Mesendoderm (in vitro differentiated cells): ENCODE data around the gene UPK1B.

Experiments
- DNase-seq: peaks from one replicate; pipeline ENCODE4 v3.0.0; 2013
- H2AK5ac ChIP-seq: 2 replicates; pipeline ENCODE4 v1.6.1; 2013; ENCODE audit warnings: low read length, inconsistent platforms
- H2BK120ac ChIP-seq: 2 replicates; pipeline ENCODE4 v1.6.1; 2013; ENCODE audit warnings: low read depth, mild to moderate bottlenecking, low read length, moderate library complexity, mixed read lengths
- H2BK15ac ChIP-seq: replicated peaks from 2 replicates; pipeline ENCODE4 v1.6.1; 2013; ENCODE audit warnings: low read depth, mild to moderate bottlenecking, moderate library complexity
- H2BK5ac ChIP-seq: 2 replicates; pipeline ENCODE4 v1.6.1; 2013; ENCODE audit warnings: low read length, inconsistent platforms
- H3K18ac ChIP-seq: 2 replicates; pipeline ENCODE4 v1.6.1; 2013; ENCODE audit warnings: mild to moderate bottlenecking, low read length, mixed read lengths
- H3K23ac ChIP-seq: one replicate; pipeline ENCODE4 v1.6.1; 2013; ENCODE audit warnings: low read length
- H3K27ac ChIP-seq: 2 replicates; pipeline ENCODE4 v1.5.1; 2013; ENCODE audit warnings: low read depth, mild to moderate bottlenecking, inconsistent platforms, low read length, moderate library complexity
- H3K27me3 ChIP-seq: 2 replicates; pipeline ENCODE4 v1.6.1; 2013; ENCODE audit warnings: low read length, control low read depth, mild to moderate bottlenecking, inconsistent platforms; ENCODE audit not compliant: insufficient read depth, poor library complexity
- H3K36me3 ChIP-seq: 2 replicates; pipeline ENCODE4 v1.6.1; 2013; ENCODE audit warnings: low read length, inconsistent platforms; ENCODE audit not compliant: control insufficient read depth, insufficient read depth
- H3K4ac ChIP-seq: one replicate; pipeline ENCODE4 v1.6.1; 2013; ENCODE audit warnings: low read depth, mild to moderate bottlenecking, low read length, moderate library complexity
- H3K4me1 ChIP-seq: 2 replicates; pipeline ENCODE4 v1.6.1; 2013; ENCODE audit warnings: low read depth, low read length, inconsistent platforms; ENCODE audit not compliant: control insufficient read depth
- H3K4me2 ChIP-seq: 2 replicates; pipeline ENCODE4 v1.6.1; 2013; ENCODE audit warnings: low read length
- H3K4me3 ChIP-seq: 2 replicates; pipeline ENCODE4 v1.5.1; 2013; ENCODE audit warnings: mild to moderate bottlenecking, low read length
- H3K56ac ChIP-seq: one replicate; pipeline ENCODE4 v1.6.1; 2013; ENCODE audit warnings: low read length
- H3K79me1 ChIP-seq: 2 replicates; pipeline ENCODE4 v1.6.1; 2013; ENCODE audit warnings: low read length, inconsistent platforms
- H3K79me2 ChIP-seq: 2 replicates; pipeline ENCODE4 v1.6.1; 2013; ENCODE audit warnings: mild to moderate bottlenecking, low read length; ENCODE audit not compliant: control insufficient read depth, insufficient read depth
- H3K9ac ChIP-seq: 2 replicates; pipeline ENCODE4 v1.6.1; 2013; ENCODE audit warnings: low read length, inconsistent platforms
- H4K5ac ChIP-seq: one replicate; pipeline ENCODE4 v1.6.1; 2013; ENCODE audit warnings: low read length
- H4K8ac ChIP-seq: one replicate; pipeline ENCODE4 v1.6.1; 2013; ENCODE audit warnings: low read depth, mild to moderate bottlenecking, control low read depth, low read length, moderate library complexity
- WGBS: extraction: QIAGEN DNeasy Blood & Tissue Kit; methylation state at CpG from one replicate; pipeline ENCODE4 v1.1.7; 2013; ENCODE audit warnings: low lambda C conversion rate, missing lambda C conversion rate; ENCODE audit not compliant: insufficient coverage; ENCODE audit errors: extremely low coverage; 5-methylcytosine and 5-hydroxymethylcytosine counted together

Gene UPK1B

DNA sequence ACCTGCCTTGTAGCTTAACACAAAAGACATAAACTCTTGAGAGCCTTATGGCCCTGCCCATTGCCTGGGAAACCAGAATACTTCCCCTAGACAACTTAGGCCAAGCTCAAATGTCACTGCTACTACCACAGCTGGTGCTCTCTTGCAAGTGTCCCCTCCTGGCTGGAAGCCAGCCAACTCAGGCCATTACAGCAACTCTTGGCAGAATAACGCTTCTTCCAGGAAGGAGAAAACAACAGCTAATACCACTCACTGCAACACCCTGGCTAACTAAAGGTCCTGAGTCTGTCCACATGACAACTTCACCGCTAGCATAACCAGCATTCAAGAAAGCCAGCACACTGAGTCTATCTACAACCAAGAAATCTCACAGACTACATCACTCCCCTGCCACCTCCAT lies 72.4 kb downstream of the UPK1B start:
- no peaks in the 10 kb centered on the region for H3K27me3 ChIP-seq
- H3K4me1 ChIP-seq, result no peaks in the 10 kb centered on the region
- H3K23ac ChIP-seq, result no peak overlapping the region
- WGBS, result no CpG with 5 or more reads among the region's 2 CpGs
- no peak overlapping the region for H4K8ac ChIP-seq
- DNase-seq, result no peak
- H2AK5ac ChIP-seq, result no peak overlapping the region
- H3K36me3 ChIP-seq, result no peaks in the 10 kb centered on the region
- no peak overlapping the region for H3K4me2 ChIP-seq
- H2BK15ac ChIP-seq, result no peak overlapping the region
- no peak overlapping the region for H2BK120ac ChIP-seq
- H3K4me3 ChIP-seq, result no peak overlapping the region
- H3K79me1 ChIP-seq, result no peaks in the 10 kb centered on the region
- H3K4ac ChIP-seq, result no peak overlapping the region
- no peak overlapping the region for H3K56ac ChIP-seq
- H3K27ac ChIP-seq, result no peak overlapping the region
- no peak overlapping the region for H3K18ac ChIP-seq
- H2BK5ac ChIP-seq, result no peak overlapping the region
- no peak overlapping the region for H3K9ac ChIP-seq
- no peak overlapping the region for H4K5ac ChIP-seq
- H3K79me2 ChIP-seq, result no peaks in the 10 kb centered on the region
